Mucosa of gallbladder (tissue), 1 donor: ENCODE results near the gene NRCAM. TPM values are rescaled to one million over a fixed set of nuclear protein-coding genes. Genes with fewer than 3 reads are reported as not detected.

Experiments used
- DNase-seq: peaks from one replicate; pipeline ENCODE4 v3.0.0-alpha.2; 2020; ENCODE audit warnings: low spot score
- total RNA-seq: library from RNA; stranded (reverse); gene quantifications from one replicate; pipeline ENCODE4 v1.2.1, GENCODE V29; 2021
- donor health status: DM: no; HTN: no; CAD: no.

NRCAM gene
- total RNA-seq, 1 donor from 2014 or later: 38.2 TPM

GRCh38 chr7:108425714-108426275 is 30.4 kb downstream of the NRCAM start:
- DNase-seq: no peak

GRCh38 chr7:108424013-108424412 is 32.2 kb downstream of the NRCAM start:
- no peak for DNase-seq

- DNase-seq: no peak
Measured at GRCh38 chr7:108423089-108423989, 32.9 kb downstream of the NRCAM start.

GRCh38 chr7:108421720-108422331 is 34.4 kb downstream of the NRCAM start:
- DNase-seq: no peak

GRCh38 chr7:108419961-108420908 is 36.0 kb downstream of the NRCAM start:
- no peak for DNase-seq

GRCh38 chr7:108418946-108419345 is 37.3 kb downstream of the NRCAM start:
- no peak for DNase-seq

- DNase-seq: no peak
Measured at GRCh38 chr7:108417926-108418325, 38.3 kb downstream of the NRCAM start.

- DNase-seq: no peak
Measured at GRCh38 chr7:108417144-108417543, 39.1 kb downstream of the NRCAM start.

GRCh38 chr7:108415821-108416536 is 40.3 kb downstream of the NRCAM start:
- no peak for DNase-seq

GRCh38 chr7:108415084-108415483 is 41.2 kb downstream of the NRCAM start:
- no peak for DNase-seq

GRCh38 chr7:108413782-108414492 is 42.3 kb downstream of the NRCAM start:
- DNase-seq: no peak

GRCh38 chr7:108413337-108413736 is 42.9 kb downstream of the NRCAM start:
- no peak for DNase-seq

- no peak for DNase-seq
Measured at GRCh38 chr7:108409146-108409545, 47.1 kb downstream of the NRCAM start.

- no peak for DNase-seq
Measured at GRCh38 chr7:108408296-108408991, 47.8 kb downstream of the NRCAM start.

- DNase-seq: no peak
Measured at GRCh38 chr7:108407676-108408075, 48.6 kb downstream of the NRCAM start.

- no peak for DNase-seq
Measured at GRCh38 chr7:108406222-108406890, 49.9 kb downstream of the NRCAM start.

GRCh38 chr7:108404509-108405420 is 51.5 kb downstream of the NRCAM start:
- DNase-seq: no peak

- DNase-seq: no peak
Measured at GRCh38 chr7:108403597-108404217, 52.5 kb downstream of the NRCAM start.
